GM12878 (cell line): ENCODE data around the gene ACP4. TPM values are rescaled to one million over a fixed set of nuclear protein-coding genes. Genes with fewer than 3 reads are reported as not detected.
"Not testable (repeated sequence)": the region's sequence is repeated elsewhere in the genome, so short reads cannot be mapped to it uniquely, and the experiment has no call there.

Experiments
- ATAC-seq: fragments of 200-7000 bp; cut with Tn5 transposase; 3 replicates; pipeline ENCODE4 v1.9.1; 2020; ENCODE audit warnings: mild to moderate bottlenecking, moderate library complexity
- BruUV-seq: library from RNA; stranded (reverse); fragments of 400-500 nt; replicated peaks from 2 replicates; lab custom pipeline; 2021; lab: Mats Ljungman, UMichigan
- CTCF ChIA-PET: fragments of 300-600 bp; sonication (Branson Sonifier 250); formaldehyde crosslinking; extraction: SDS; loops from one replicate; lab custom pipeline; 2021; ENCODE audit warnings: inconsistent platforms; lab: Yijun Ruan, JAX
- POLR2A ChIA-PET: fragments of 350-600 bp; formaldehyde crosslinking; extraction: SDS; loops from one replicate; lab custom pipeline; 2021; ENCODE audit warnings: inconsistent platforms; lab: Charles Lee
- RAD21 ChIA-PET: fragments of 300-600 bp; sonication (Branson Sonifier 250); formaldehyde crosslinking; loops from one replicate; lab custom pipeline; 2023; ENCODE audit warnings: antibody characterized with exemption; ENCODE audit not compliant: unreplicated experiment; lab: Charles Lee
- SMC1A ChIA-PET: fragments of 300-600 bp; sonication (Branson Sonifier 250); formaldehyde crosslinking; loops from one replicate; lab custom pipeline; 2023; ENCODE audit not compliant: unreplicated experiment, uncharacterized antibody; lab: Charles Lee
- DNase-seq: peaks from one replicate; pipeline ENCODE4 v3.0.0-alpha.2; 2011; ENCODE audit warnings: low read depth, low spot score
- FAIRE-seq: peaks from 3 replicates; lab custom pipeline; 2011; peaks lifted over from hg19 to GRCh38; lab: Jason Lieb, UNC
- H2AFZ ChIP-seq: 2 replicates; pipeline ENCODE4 v1.6.0; 2011; ENCODE audit warnings: low read depth, low read length, control low read depth; ENCODE audit not compliant: control insufficient read depth
- H3K27ac ChIP-seq: 2 replicates; pipeline ENCODE4 v1.5.1; 2011; ENCODE audit warnings: control low read depth; ENCODE audit not compliant: control insufficient read depth, insufficient read depth
- H3K27me3 ChIP-seq, 2 experiments: replicated peaks in 1 of 2; 2 replicates each; pipeline versions ENCODE4 v1.6.0 to v1.6.1; 2011; ENCODE audit warnings: low read length in 1 of 2; ENCODE audit not compliant: control insufficient read depth in 2 of 2, insufficient read depth in 2 of 2
- H3K36me3 ChIP-seq, 2 experiments: 2 replicates each; pipeline ENCODE4 v1.5.1; 2011; ENCODE audit warnings: low read length in 1 of 2; ENCODE audit not compliant: control insufficient read depth in 2 of 2, insufficient read depth in 2 of 2
- H3K4me1 ChIP-seq: 2 replicates; pipeline ENCODE4 v1.6.1; 2011; ENCODE audit warnings: mild to moderate bottlenecking, low read length, moderate library complexity, mixed read lengths; ENCODE audit not compliant: control insufficient read depth, insufficient read depth
- H3K4me2 ChIP-seq: 2 replicates; pipeline ENCODE4 v1.6.0; 2011; ENCODE audit warnings: control low read depth; ENCODE audit not compliant: control insufficient read depth, insufficient read depth
- H3K4me3 ChIP-seq: fragments of 200-600 bp; sonication (generic); 2 replicates; pipeline ENCODE4 v1.5.1; 2016
- H3K79me2 ChIP-seq: 2 replicates; pipeline ENCODE4 v1.6.0; 2011; ENCODE audit warnings: low read length; ENCODE audit not compliant: control insufficient read depth, insufficient read depth
- H3K9ac ChIP-seq: 2 replicates; pipeline ENCODE4 v1.8.0; 2011; ENCODE audit warnings: low read length, control low read depth, mixed read lengths; ENCODE audit not compliant: control insufficient read depth, insufficient read depth
- H3K9me3 ChIP-seq: replicated peaks from 3 replicates; pipeline ENCODE4 v1.5.1; 2011; ENCODE audit warnings: mild to moderate bottlenecking, low read length; ENCODE audit not compliant: control insufficient read depth, insufficient read depth
- H4K20me1 ChIP-seq: 2 replicates; pipeline ENCODE4 v1.6.0; 2011; ENCODE audit not compliant: control insufficient read depth, insufficient read depth
- DPF2 ChIP-seq: fragments of 450-650 bp; IDR thresholded peaks from 2 replicates; pipeline ENCODE4 v1.6.1; 2017; ENCODE audit warnings: mild to moderate bottlenecking
- HCFC1 ChIP-seq: fragments of 150-350 bp; IDR thresholded peaks from 2 replicates; pipeline ENCODE4 v1.6.1; 2014; ENCODE audit warnings: low read length
- IKZF2 ChIP-seq, 2 experiments: fragments of 450-650 bp; IDR thresholded peaks; 2 replicates each; pipeline ENCODE4 v1.6.1; 2017; ENCODE audit warnings: mild to moderate bottlenecking in 2 of 2, moderate library complexity in 2 of 2
- NBN ChIP-seq: fragments of 450-650 bp; IDR thresholded peaks from 2 replicates; pipeline ENCODE4 v1.6.1; 2016
- NFXL1 ChIP-seq: fragments of 450-650 bp; IDR thresholded peaks from 2 replicates; pipeline ENCODE4 v1.6.1; 2017; ENCODE audit warnings: antibody characterized with exemption, mild to moderate bottlenecking, borderline replicate concordance
- POLR2AphosphoS5 ChIP-seq: IDR thresholded peaks from 2 replicates; pipeline ENCODE4 v1.6.1; 2011; ENCODE audit warnings: mild to moderate bottlenecking, low read length, inconsistent platforms
- STAT1 ChIP-seq: fragments of 450-650 bp; conservative IDR thresholded peaks from 2 replicates; pipeline ENCODE4 v1.6.1; 2014; ENCODE audit warnings: antibody characterized with exemption, mild to moderate bottlenecking
- TCF12 ChIP-seq: IDR thresholded peaks from 2 replicates; pipeline ENCODE4 v1.6.1; 2011; ENCODE audit warnings: low read depth, mild to moderate bottlenecking, low read length
- ZNF24 ChIP-seq: fragments of 450-650 bp; IDR thresholded peaks from 2 replicates; pipeline ENCODE4 v1.6.1; 2017; ENCODE audit warnings: antibody characterized with exemption, mild to moderate bottlenecking
- WGBS: methylation state at CpG from one replicate; pipeline ENCODE4 v1.1.6; 2016; ENCODE audit warnings: low lambda C conversion rate; ENCODE audit not compliant: insufficient replicate concordance, insufficient coverage; ENCODE audit errors: missing lambda C conversion rate; 5-methylcytosine and 5-hydroxymethylcytosine counted together
- in situ Hi-C: fragments of 300-500 bp; cut with MboI; formaldehyde crosslinking; loops from 9 replicates; pipeline ENCODE4 v1.14.3; 2018; ENCODE audit warnings: mixed read lengths
- intact Hi-C: fragments of 100-400 bp; cut with micrococcal nuclease; formaldehyde crosslinking; loops from one replicate; pipeline ENCODE4 v1.14.2; 2022; ENCODE audit not compliant: unreplicated experiment
- polyA plus RNA-seq, 11 experiments: library from polyadenylated mRNA; depleted of rRNA in 4 of 11; unstranded in 6 of 11; stranded (reverse) in 5 of 11; fragments of >200 nt; fragmentation: Nextera tagmentation in 4 of 11; fragmentation: Illumina TruSeq in 1 of 11; extraction: Ambion mirVana in 4 of 11; extraction: Trizol in 1 of 11; gene quantifications; 1 replicate in 1 of 11; 2 replicates in 10 of 11; pipeline versions ENCODE4 v1.2.1 to v1.2.3, GENCODE V29; 2011 to 2016; ENCODE audit warnings: inconsistent platforms in 2 of 11, missing spikeins in 2 of 11, low read depth in 1 of 11
- total RNA-seq, 4 experiments: library from RNA; depleted of rRNA in 3 of 4; stranded (reverse); fragments of >200 nt in 3 of 4; fragmentation: Illumina TruSeq in 1 of 4; extraction: Trizol in 1 of 4; gene quantifications; 2 replicates each; pipeline versions ENCODE4 v1.2.1 to v1.2.3, GENCODE V29; 2013 to 2021
- TF ChIP-seq, protein P1 (sequence below): fragments of 150-350 bp; IDR thresholded peaks from 2 replicates; pipeline ENCODE4 v1.6.1; 2014; ENCODE audit warnings: mild to moderate bottlenecking, low read depth, low read length
- TF ChIP-seq, protein P2 (sequence below): fragments of 450-650 bp; IDR thresholded peaks from 2 replicates; pipeline ENCODE4 v1.6.1; 2017; ENCODE audit warnings: mild to moderate bottlenecking, moderate library complexity

The ACP4 gene
- total and polyA plus RNA-seq, 10 of the 15 experiments (the other 5 are each of a cell fraction or from before 2014, with no cell fraction given): not detected

DNA sequence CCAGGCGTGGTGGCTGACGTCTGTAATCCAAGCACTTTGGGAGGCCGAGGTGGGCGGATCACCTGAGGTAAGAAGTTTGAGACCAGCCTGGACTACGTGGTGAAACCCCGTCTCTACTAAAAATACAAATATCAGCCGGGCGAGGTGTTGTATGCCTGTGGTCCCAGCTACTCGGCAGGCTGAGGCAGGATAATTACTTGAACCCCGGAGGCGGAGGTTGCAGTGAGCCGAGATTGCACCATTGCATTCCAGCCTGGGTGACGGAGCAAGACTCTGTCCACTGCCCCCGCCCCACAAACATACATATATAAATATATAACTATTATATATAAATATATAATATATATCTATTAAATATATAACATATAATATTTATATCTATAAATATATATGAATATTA, 43.1 kb upstream of the ACP4 start:
- RAD21 ChIA-PET, H3K4me3 ChIP-seq, H3K36me3 ChIP-seq, in situ Hi-C loops, H3K27ac ChIP-seq, H3K4me1 ChIP-seq, H3K27me3 ChIP-seq, H3K79me2 ChIP-seq, CTCF ChIA-PET, H2AFZ ChIP-seq, POLR2A ChIA-PET, DNase-seq, intact Hi-C loops, H3K9me3 ChIP-seq, ATAC-seq, H3K4me2 ChIP-seq, H4K20me1 ChIP-seq, FAIRE-seq, SMC1A ChIA-PET, H3K9ac ChIP-seq, BruUV-seq: not testable (repeated sequence)
- 66% methylated on average over 14 of the region's 14 CpGs for WGBS

DNA sequence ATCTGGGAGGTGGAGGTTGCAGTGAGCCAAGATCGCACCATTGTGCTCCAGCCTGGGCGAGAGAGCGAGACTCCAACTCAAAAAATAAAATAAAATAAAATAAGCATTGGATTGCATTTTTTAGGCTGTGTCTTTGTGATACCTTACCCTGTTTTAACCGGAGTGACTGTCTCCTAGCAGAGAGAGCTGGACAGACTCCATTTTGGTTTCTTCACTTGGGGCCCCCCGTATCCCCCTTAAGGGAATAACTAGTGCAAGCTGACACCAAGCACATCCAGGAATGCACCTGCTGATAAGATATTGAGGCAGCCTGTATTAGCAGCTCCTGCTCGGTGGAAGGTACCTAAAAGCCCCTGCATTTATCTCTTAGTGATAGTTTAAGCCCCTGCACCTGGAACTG, 40.7 kb upstream of the ACP4 start:
- CTCF ChIA-PET: interaction anchor here (0.5 to 1.2 kb wide), 2 partner anchors 98 to 172 kb away, joined by 3 read pairs; no protein-coding TSS in a partner anchor
- 28% methylated on average over 6 of the region's 6 CpGs for WGBS
- in situ Hi-C loops (no loop called here), intact Hi-C loops (no loop called here)
- H3K79me2 ChIP-seq: no peaks in the 10 kb centered on the region
- POLR2A ChIA-PET: no interaction called here
- no peaks in the 10 kb centered on the region for H3K4me1 ChIP-seq
- RAD21 ChIA-PET: no interaction called here
- H3K4me3 ChIP-seq: no peak overlapping the region
- no peak overlapping the region for H3K9ac ChIP-seq
- H3K4me2 ChIP-seq: no peak overlapping the region
- SMC1A ChIA-PET: interaction anchor here (0.8 kb wide), 1 partner anchor 33 kb away, joined by 3 read pairs; no protein-coding TSS in a partner anchor
- no peaks in the 10 kb centered on the region for H4K20me1 ChIP-seq
- DNase-seq (no peak), ATAC-seq (no peak), FAIRE-seq (no peak)
- H3K36me3 ChIP-seq: no peaks in the 10 kb centered on the region
- TF ChIP-seq STAT1 (no peak), ZNF24 (no peak), NBN (no peak), IKZF2 (IDR thresholded peaks at IDR 0.05) (no peak), POLR2AphosphoS5 (no peak), TCF12 (no peak), NFXL1 (no peak), DPF2 (no peak), HCFC1 (no peak)
- TF ChIP-seq, protein P1, sequence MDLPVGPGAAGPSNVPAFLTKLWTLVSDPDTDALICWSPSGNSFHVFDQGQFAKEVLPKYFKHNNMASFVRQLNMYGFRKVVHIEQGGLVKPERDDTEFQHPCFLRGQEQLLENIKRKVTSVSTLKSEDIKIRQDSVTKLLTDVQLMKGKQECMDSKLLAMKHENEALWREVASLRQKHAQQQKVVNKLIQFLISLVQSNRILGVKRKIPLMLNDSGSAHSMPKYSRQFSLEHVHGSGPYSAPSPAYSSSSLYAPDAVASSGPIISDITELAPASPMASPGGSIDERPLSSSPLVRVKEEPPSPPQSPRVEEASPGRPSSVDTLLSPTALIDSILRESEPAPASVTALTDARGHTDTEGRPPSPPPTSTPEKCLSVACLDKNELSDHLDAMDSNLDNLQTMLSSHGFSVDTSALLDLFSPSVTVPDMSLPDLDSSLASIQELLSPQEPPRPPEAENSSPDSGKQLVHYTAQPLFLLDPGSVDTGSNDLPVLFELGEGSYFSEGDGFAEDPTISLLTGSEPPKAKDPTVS: no peak
- TF ChIP-seq, protein P2, sequence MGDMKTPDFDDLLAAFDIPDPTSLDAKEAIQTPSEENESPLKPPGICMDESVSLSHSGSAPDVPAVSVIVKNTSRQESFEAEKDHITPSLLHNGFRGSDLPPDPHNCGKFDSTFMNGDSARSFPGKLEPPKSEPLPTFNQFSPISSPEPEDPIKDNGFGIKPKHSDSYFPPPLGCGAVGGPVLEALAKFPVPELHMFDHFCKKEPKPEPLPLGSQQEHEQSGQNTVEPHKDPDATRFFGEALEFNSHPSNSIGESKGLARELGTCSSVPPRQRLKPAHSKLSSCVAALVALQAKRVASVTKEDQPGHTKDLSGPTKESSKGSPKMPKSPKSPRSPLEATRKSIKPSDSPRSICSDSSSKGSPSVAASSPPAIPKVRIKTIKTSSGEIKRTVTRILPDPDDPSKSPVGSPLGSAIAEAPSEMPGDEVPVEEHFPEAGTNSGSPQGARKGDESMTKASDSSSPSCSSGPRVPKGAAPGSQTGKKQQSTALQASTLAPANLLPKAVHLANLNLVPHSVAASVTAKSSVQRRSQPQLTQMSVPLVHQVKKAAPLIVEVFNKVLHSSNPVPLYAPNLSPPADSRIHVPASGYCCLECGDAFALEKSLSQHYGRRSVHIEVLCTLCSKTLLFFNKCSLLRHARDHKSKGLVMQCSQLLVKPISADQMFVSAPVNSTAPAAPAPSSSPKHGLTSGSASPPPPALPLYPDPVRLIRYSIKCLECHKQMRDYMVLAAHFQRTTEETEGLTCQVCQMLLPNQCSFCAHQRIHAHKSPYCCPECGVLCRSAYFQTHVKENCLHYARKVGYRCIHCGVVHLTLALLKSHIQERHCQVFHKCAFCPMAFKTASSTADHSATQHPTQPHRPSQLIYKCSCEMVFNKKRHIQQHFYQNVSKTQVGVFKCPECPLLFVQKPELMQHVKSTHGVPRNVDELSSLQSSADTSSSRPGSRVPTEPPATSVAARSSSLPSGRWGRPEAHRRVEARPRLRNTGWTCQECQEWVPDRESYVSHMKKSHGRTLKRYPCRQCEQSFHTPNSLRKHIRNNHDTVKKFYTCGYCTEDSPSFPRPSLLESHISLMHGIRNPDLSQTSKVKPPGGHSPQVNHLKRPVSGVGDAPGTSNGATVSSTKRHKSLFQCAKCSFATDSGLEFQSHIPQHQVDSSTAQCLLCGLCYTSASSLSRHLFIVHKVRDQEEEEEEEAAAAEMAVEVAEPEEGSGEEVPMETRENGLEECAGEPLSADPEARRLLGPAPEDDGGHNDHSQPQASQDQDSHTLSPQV: no peak
- H3K9me3 ChIP-seq: no peaks in the 10 kb centered on the region
- no peaks in the 10 kb centered on the region for H3K27me3 ChIP-seq
- no TSS peak for BruUV-seq
- no peak overlapping the region for H2AFZ ChIP-seq
- no peak overlapping the region for H3K27ac ChIP-seq
